GM19328 (cell line): ENCODE results near the gene CPN2.

ENCODE experiments used
- ATAC-seq: cut with Tn5 transposase; IDR thresholded peaks from one replicate; pipeline ENCODE4 v1.9.1; 2021; ENCODE audit warnings: mild to moderate bottlenecking, moderate library complexity; ENCODE audit not compliant: unreplicated experiment

CPN2 gene

DNA sequence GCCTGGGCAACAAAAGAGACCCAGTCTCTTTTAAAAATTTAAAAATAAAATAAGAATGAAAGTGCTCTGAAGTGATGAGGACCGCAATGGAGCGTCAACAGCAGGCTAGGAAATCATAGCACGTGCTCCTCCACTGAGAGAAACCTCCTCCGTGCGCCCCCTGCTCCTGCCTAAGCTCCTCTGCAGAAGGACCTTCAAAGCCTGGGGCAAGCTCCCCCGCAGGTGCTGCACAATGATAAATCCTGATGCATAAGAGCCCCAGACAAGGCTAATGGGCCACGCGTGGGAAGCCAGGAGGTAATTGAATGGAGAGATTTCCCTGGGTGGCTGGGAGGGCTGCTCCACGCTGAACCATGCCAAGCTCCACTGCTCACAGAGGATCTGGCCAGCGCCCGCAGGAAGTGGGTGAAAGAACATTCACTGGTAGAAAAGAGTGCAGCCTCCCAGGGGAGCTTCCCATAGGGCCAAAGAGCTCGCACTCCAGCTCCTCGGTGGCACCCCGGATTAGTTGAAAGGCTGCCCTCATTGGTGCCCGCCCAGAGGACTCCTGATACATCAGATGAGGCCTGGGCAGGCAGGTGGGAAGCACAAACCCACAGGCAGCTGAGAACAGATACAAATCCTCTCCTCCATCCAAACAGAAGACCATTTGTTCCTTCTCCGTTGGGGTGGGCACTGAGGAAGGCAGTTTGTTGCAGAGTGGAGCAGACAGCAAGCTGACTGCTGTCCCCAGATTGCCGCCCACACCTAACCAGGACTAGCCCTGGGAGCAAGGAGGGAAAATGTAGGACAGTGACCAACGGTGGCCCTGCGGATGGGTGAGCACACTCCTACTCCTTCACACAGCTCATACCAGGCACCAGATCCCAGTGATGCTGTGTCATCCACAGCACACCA, 52.5 kb downstream of the CPN2 start:
- ATAC-seq = no peak

DNA sequence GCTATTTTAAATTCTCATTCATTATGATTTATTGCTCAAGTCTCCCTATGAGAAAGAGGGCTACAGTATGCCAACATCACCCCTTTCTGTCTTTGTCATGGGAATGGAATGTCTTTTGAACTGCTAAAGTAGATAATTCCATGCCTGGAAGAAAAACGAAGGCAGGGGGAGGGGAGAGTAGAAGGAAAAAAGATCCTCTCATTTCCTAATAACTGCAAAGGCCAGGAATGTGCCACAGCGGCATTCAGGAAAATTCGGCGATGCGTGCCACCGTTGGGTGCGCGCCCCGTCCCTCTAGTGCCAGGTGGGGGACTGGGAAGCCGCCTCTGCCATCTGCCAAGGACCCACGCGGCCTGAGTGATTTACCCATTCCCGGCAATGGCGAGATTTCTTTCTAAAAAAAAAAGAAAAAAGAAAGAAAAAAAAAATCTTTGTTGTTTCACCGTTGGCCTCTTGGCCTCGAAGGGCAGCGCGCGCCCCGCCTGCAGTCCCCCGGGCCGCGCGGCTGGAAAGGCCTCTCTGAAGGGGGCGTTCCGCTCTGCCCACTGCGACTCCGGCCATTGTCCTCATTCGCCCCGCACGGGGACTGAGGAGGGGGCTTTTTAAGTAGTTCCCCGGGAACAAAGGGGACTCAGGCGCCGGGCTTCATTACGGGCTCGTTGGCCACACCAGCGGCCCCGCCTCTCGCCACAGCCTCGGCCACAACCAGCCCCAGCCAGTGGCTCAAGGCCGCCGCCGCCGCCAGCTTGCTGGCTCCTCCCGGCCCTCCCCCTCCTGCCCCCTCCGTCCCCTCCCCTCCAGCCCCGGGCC, 54.5 kb downstream of the CPN2 start:
- no peak for ATAC-seq

DNA sequence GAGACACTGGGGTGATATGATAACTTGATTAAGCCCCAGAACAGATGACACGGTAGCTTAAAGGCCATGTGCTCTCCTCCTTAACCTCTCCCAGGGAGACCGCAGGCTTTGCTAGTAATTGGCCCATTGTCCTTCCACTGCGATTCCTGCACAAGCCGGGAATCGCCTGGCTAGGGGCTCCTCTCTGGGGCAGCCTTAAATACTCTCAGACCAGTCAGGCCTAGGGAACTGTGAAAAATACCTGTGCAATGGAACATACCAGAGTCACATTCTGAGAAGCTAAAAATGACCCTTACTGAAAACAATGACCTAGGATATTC, 56.3 kb downstream of the CPN2 start:
- ATAC-seq = no peak

DNA sequence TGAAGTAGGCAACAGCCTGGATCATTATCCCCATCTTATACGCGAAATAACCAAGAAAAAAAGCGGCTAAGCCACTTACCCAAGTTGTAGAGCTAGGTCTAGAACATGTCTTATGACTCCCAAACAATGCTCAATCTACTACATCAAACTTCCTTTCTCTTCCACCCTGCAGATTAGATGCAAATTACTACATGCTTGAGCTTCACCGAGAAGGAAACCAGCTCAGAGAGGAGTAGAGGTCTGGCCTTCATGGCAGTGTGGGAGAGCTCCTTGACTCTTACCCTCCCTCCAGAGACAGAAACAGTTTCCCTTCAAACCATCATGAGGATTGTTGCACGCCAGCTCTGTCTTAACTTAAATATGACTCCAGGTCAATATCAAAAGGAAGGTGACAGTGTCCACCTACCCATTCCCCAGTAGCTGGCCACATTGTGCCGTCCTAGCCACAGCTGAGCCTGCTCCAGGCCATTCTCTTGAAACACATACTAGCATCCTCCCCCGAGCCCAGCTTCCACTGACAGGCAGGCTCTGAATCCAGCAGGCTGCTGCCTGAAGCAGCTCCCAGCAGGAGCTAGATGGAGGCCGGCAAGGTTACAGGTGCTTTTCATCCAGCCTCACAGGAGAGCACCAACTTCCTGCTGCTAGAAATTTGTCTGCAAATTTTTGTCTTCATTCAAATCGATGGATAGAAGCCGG, 56.8 kb downstream of the CPN2 start:
- no peak for ATAC-seq

DNA sequence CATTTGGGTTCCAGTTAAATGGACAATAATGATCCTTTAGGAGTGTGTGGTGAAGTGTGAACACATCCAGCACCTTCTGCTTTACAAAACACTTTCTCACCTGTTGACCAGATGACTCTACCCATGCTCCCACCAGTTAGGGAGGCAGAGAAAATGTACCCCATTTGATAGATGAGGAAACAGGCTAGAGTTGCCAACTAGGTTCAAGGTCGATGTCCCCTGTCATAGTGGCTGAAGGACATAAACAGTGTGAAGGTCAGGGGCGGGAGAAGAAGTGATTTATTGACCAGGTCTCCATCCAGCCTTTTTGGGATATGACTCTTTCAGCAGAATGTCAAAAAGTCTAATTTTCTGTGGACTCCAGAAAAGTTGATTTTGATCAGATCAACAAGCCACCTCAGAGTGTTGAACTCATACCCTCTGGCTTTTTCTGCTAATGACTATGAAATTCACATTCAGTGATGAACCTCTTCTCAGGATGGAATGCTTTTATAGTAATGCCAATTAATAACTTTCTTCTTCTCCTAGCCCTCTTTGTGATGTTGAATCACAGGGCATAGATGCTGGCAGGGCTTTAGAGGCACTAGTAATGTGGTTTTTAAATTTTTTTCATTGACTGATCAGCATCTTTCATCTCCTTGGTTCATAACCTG, 57.5 kb downstream of the CPN2 start:
- ATAC-seq = no peak

DNA sequence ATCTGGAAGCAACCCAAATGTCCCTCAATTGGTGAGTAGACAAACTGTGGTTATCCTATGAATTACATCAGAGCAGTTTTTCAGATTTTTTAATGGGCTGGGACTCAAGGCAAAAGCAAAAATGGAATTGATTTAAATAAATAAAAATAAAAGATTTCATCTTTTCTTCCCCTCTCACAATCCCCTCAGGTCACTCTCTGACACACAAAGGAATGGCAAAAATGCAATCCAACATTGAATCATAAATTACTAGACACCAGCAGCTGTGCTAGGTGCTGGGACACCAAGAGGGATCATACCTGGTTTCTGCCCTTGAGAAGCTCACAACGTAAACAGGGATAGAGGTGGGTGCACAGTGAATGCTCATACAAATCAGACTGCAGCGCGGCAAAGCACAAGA, 58.8 kb downstream of the CPN2 start:
- no peak for ATAC-seq
